Activated naive CD4-positive, alpha-beta T cell treated with anti-CD3 and anti-CD28 coated beads, Interleukin-2, amount 50 U/mL, for 72 hours (primary cell): Measurements from ENCODE around the gene IL2RA. TPM values are rescaled to one million over a fixed set of nuclear protein-coding genes. Genes with fewer than 3 reads are reported as not detected.

Experiments
- ATAC-seq, 2 donors: fragments of 150-1000 bp; cut with Tn5 transposase; 2 replicates each; pipeline ENCODE4 v1.10.0; 2021; ENCODE audit warnings: mild to moderate bottlenecking in 2 of 2, moderate library complexity in 2 of 2
- DNase-seq, 2 donors: peaks; one replicate each; pipeline ENCODE4 v3.0.0; 2021 to 2022; ENCODE audit warnings: low spot score in 2 of 2
- H3K27ac Mint-ChIP-seq, 2 donors: one replicate each; pipeline ENCODE4 v1.8.0; 2022; ENCODE audit warnings: mild to moderate bottlenecking in 2 of 2, mixed read lengths in 2 of 2
- H3K36me3 Mint-ChIP-seq, 2 donors: one replicate each; pipeline ENCODE4 v1.8.0; 2022; ENCODE audit warnings: mixed read lengths in 2 of 2
- H3K9me3 Mint-ChIP-seq, 2 donors: one replicate each; pipeline ENCODE4 v1.8.0; 2022; ENCODE audit warnings: mixed read lengths in 2 of 2
- total RNA-seq, 2 donors: library from RNA; stranded (reverse); gene quantifications; one replicate each; pipeline ENCODE4 v1.2.3, GENCODE V29; 2022

The IL2RA gene
- total RNA-seq, 2 donors from 2014 or later: 531 to 706 TPM

DNA sequence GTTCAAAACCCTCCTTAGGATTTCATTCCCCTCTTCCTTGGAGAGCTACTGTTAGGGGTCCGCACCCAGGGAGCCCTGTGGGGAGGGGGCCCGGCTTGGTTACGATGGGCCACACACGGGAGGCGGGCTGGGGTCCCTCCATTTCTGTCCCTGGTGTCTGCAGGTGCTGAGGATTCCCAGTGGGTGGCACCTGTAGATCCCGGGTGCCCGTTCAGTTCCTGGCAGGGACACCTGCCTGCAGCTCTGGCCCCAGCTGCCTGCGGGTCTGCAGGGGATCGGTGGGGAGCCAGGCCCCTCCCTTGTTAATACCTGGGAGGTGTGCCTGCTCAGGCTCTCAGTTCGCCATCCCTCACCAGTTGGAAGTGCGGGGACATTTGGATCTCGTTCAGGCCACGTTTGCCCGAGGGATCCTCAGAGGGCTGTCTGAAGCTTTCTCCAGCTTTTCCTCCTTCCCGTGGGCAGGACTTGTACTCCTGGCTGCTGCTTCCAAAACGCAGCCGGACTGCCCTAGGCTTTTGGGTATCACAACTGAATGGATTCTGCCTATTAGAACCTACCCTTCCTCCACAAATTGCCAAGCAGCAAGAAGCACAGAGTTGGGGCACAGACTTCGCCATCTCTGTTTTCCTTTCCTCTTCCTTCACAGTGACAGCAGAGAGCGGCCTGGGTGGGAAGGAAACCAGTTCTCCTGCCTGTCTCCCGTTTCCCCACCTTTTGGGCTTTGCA lies 62.6 kb downstream of the IL2RA start:
- no peak overlapping the region for H3K27ac Mint-ChIP-seq
- no peaks in the 10 kb centered on the region for H3K9me3 Mint-ChIP-seq
- no peaks in the 10 kb centered on the region for H3K36me3 Mint-ChIP-seq
- ATAC-seq: no peak
- no peak for DNase-seq

DNA sequence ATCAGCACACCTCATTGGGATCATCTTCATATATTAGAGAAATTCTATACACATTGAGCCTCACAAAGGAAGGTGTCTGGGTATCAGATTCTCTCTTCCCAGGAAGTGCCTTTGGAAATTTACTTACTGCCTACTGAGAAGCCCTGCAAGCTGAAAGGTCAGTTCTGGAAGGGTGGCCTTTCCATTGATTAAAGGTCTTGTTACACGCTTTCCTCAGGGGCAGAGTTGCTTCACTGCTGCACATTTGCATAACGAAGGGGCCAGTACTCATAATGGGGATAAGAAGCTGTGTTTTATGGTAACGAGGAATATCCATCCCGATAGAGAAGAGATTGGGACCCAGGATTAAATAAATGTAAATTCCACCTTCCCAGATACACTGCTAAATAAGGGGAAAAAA lies 65.5 kb downstream of the IL2RA start:
- H3K36me3 Mint-ChIP-seq: peaks cover 7 to 13% of the 10 kb centered on the region in 2 donors
- no peak for ATAC-seq

GRCh38 chr10:5992398-5992797 lies 69.8 kb downstream of the IL2RA start:
- H3K9me3 Mint-ChIP-seq: peaks cover 6 to 14% of the 10 kb centered on the region in 2 donors
- no peak overlapping the region for H3K27ac Mint-ChIP-seq
- H3K36me3 Mint-ChIP-seq: peaks cover 13 to 18% of the 10 kb centered on the region in 2 donors
- DNase-seq (no peak), ATAC-seq (no peak)

More for the DNA sequence above, 65.5 kb downstream of the IL2RA start:
- H3K27ac Mint-ChIP-seq: no peak overlapping the region
- H3K9me3 Mint-ChIP-seq: peaks cover 6 to 11% of the 10 kb centered on the region in 2 donors
- DNase-seq: no peak

DNA sequence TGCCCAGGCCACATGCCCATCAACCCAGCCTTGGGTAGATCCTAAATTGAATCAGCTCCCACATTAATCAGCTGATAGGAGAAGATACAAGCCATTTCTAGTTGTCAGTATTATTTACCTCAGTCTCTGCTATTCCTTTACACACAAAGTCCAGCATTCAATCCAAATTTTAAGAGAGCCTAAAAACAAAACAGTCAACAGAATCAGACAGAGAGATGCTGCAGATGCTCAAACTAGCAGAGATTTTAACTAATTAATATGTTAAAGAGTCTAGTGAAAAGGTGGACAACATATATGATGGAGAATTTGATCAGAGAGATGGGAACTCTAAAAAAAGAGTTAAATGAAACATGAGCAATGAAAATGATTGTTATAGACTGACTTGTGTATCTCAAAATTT lies 70.5 kb downstream of the IL2RA start:
- no peak for DNase-seq
- Mint-ChIP-seq H3K27ac (no peak overlapping the region), H3K36me3 (peaks cover 13 to 18% of the 10 kb centered on the region in 2 donors), H3K9me3 (peaks cover 6 to 14% of the 10 kb centered on the region in 2 donors)
- no peak for ATAC-seq

DNA sequence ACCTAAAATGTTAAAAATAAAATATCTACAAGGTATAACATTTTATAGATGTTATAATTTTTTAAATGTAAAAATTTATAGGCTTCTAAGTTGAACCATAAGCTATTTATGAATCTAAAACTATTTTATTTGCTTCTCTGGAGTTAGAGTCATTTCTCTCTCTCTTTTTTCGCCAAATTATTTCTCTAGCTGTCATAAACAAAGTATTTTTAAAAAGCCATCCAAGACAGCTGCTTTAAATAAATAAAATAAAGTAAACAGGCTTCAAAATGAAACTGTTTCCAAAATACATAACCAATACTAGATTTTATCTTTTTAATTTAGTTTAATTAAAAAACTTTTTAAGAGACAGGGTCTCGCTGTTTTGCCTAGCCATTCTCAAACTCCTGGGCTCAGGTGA lies 72.4 kb downstream of the IL2RA start:
- Mint-ChIP-seq H3K9me3 (peaks cover 6 to 14% of the 10 kb centered on the region in 2 donors), H3K36me3 (peaks cover 13 to 18% of the 10 kb centered on the region in 2 donors), H3K27ac (no peak overlapping the region)
- DNase-seq (no peak), ATAC-seq (no peak)

GRCh38 chr10:5988336-5988920 lies 73.7 kb downstream of the IL2RA start:
- Mint-ChIP-seq H3K36me3 (peaks cover 13 to 17% of the 10 kb centered on the region in 2 donors), H3K9me3 (peaks cover 6 to 11% of the 10 kb centered on the region in 2 donors), H3K27ac (no peak overlapping the region)
- DNase-seq (no peak), ATAC-seq (no peak)

- Mint-ChIP-seq H3K9me3 (peaks cover 6 to 11% of the 10 kb centered on the region in 2 donors), H3K27ac (peak overlapping the region in 1 of 2 donors; percentile 25), H3K36me3 (peaks cover 13% of the 10 kb centered on the region in 2 donors)
- no peak for DNase-seq
- ATAC-seq: peak in 1 of 2 donors; percentile 31
These were observed 74.4 kb downstream of the IL2RA start for GRCh38 chr10:5987747-5988146.

GRCh38 chr10:5985029-5985428 lies 77.1 kb downstream of the IL2RA start:
- no peak for ATAC-seq
- Mint-ChIP-seq H3K36me3 (no peaks in the 10 kb centered on the region), H3K27ac (no peak overlapping the region)

DNA sequence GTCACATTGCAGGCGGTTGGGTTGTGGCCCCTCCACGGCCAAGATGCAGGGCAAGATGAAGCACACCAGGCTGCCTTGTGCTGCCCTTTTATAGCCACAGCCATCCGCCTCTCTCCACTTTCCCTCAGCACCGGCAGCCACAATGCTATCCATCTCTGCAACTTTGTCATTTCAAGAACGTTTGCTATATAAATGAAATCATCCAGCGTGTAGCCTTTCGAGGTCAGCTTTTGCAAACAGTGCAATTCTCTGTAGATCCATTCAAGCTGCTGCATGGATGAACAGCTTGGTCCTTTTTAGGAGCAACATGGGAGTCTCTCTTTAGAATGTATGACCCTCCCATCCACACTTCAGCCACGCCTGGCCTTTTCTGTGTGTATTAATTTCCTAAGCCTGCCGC lies 78.4 kb downstream of the IL2RA start:
- no peaks in the 10 kb centered on the region for H3K9me3 Mint-ChIP-seq
- DNase-seq: no peak
- no peaks in the 10 kb centered on the region for H3K36me3 Mint-ChIP-seq
- ATAC-seq: no peak
- no peak overlapping the region for H3K27ac Mint-ChIP-seq

More at GRCh38 chr10:5985029-5985428, 77.1 kb downstream of the IL2RA start:
- DNase-seq: no peak
- no peaks in the 10 kb centered on the region for H3K9me3 Mint-ChIP-seq

GRCh38 chr10:5981529-5981928 lies 80.6 kb downstream of the IL2RA start:
- ATAC-seq (no peak), DNase-seq (no peak)
- Mint-ChIP-seq H3K9me3 (no peaks in the 10 kb centered on the region), H3K27ac (no peak overlapping the region), H3K36me3 (peaks cover 2% of the 10 kb centered on the region in 2 donors)

DNA sequence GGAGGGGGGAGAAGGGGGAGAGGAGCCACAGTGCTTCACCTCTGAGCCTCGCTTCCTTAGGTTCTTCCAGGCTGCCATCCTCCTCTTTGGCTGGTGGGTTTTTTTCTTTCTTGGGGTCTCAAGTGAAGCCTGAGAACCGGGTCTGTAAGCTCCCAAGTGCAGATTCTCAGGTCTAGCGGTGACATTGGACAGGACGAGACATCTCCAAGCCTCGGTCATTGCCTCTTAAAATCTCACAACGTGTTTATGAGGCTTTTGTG lies 84.0 kb downstream of the IL2RA start:
- Mint-ChIP-seq H3K9me3 (no peaks in the 10 kb centered on the region), H3K27ac (peak overlapping the region; percentile 35 to 60), H3K36me3 (peaks cover 6 to 13% of the 10 kb centered on the region in 2 donors)
- ATAC-seq: no peak
- no peak for DNase-seq

DNA sequence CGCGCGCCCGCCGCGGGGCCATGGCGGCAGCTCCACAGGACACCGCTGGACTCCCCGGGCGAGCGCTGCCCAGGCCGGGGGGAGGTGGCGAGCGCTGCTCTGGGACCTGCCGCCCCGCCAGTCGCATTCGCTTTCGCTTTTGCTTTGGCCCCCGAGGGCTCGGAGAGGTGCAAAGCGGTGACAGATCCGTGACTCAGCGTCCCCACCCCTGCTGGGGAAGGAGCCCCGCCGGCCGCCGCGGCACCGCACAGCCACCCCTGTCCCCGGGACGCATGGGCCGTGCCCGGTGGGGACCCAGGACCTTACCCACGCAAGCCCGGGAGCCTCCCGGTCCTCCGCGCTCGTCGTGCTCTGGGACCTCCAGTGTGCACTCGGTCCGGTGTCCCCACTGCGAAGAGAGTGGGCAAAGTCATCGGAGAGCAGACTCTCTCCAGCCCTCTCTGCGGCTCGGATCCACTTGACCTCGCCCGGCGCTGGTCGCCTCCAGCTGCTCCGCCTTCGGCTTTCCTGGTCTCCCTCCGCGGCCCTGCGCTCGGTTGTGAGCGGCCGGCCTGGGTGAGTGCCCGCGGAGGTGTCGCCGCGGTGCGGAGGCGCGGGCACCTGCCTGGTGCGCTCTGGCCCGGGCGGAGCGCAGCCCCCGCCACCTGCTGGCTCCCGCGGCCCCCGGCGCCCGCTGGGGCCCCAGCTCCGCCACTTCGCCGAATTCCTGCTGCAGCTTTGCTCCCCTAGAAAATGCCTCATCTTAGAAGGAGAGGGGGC lies 84.5 kb downstream of the IL2RA start, which contains the start of gene IL15RA:
Gene IL15RA (minus strand): TSS at position 73 of the 759 bp plus-strand sequence. CDS start 51 bp downstream, at position 22.
- Mint-ChIP-seq H3K27ac (peak within 1 kb of the TSS; percentile 89 to 95), H3K9me3 (no peaks in the 10 kb centered on the region), H3K36me3 (peaks cover 6 to 13% of the 10 kb centered on the region in 2 donors)
- ATAC-seq (peak; percentile 76 to 85), DNase-seq (peak; percentile 87)

- ATAC-seq (peak; percentile 0 to 18), DNase-seq (peak; percentile 40 to 66)
- no peaks in the 10 kb centered on the region for H3K9me3 Mint-ChIP-seq
- H3K27ac Mint-ChIP-seq: peak overlapping the region; percentile 89 to 95
- H3K36me3 Mint-ChIP-seq: peaks cover 6 to 13% of the 10 kb centered on the region in 2 donors
These were observed 85.4 kb downstream of the IL2RA start for GRCh38 chr10:5976512-5977470.

DNA sequence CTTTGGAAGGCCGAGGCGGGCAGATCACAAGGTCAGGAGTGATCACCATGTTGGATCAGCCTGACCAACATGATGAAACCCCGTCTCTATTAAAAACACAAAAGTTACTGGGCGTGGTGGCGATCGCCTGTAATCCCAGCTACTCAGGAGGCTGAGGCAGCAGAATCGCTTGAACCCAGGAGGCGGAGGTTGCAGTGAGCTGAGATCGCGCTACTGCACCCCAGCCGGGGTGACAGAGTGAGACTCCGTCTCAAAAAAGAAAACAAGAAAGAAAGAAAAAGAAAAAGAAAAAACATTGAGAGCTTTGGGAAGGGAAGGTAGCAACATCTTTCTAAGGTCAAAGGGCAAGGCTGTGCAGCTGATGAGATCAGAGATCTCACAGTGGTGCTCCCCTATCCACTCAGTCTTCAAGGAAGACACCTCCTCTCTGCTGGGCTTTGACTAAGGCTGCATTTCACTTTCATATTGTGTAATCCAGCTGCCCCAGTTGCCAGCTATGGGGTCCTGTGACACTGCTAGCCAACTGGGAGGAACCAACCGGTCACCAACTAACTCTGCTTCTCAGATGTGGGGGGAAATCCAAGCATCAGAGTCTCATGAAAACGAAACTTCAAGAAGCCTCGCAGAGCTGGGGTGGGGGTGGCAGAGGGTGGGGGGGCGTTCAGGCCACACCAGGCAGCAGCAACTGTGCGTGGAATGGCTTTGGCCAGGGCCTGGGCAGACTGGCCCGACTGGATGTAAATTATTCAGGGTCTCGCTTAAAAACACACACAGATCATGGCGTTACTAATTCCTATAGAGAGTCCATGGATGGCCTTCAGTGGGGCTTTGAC lies 86.3 kb downstream of the IL2RA start:
- H3K36me3 Mint-ChIP-seq: peaks cover 6 to 13% of the 10 kb centered on the region in 2 donors
- peak overlapping the region; percentile 89 to 95 for H3K27ac Mint-ChIP-seq
- H3K9me3 Mint-ChIP-seq: no peaks in the 10 kb centered on the region
- DNase-seq: peak; percentile 64 to 80
- peak; percentile 81 to 88 for ATAC-seq

- H3K27ac Mint-ChIP-seq: no peak overlapping the region
- H3K9me3 Mint-ChIP-seq: no peaks in the 10 kb centered on the region
- ATAC-seq (no peak), DNase-seq (no peak)
- peaks cover 6 to 14% of the 10 kb centered on the region in 2 donors for H3K36me3 Mint-ChIP-seq
These were observed 89.1 kb downstream of the IL2RA start for GRCh38 chr10:5973069-5973468.
